HG03196 (cell line): Measurements from ENCODE around the gene ADGRG6.

Experiments
- ATAC-seq: cut with Tn5 transposase; IDR thresholded peaks from one replicate; pipeline ENCODE4 v1.9.1; 2021; ENCODE audit not compliant: unreplicated experiment

ADGRG6 gene

DNA sequence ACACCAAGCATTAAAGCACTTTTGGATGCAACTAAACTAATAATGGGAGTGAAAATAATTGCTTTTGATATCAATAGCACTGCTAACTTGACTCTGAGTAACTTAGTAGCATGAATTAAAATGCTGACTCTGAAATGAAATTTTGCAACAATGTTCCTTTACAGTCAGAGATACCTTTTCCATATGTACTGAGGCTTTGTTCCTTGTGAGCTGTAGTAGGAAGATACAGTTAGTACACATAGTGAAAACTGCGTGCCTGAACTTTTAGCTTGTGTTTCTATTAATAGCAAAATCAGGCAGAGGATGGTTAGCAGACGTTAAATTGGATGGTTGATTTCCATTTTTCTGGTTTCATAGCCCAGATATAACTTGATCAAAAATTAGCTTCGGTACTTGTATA lies 18.6 kb downstream of the ADGRG6 start:
- ATAC-seq, result no peak

GRCh38 chr6:142321451-142321850 lies 19.6 kb downstream of the ADGRG6 start:
- no peak for ATAC-seq

DNA sequence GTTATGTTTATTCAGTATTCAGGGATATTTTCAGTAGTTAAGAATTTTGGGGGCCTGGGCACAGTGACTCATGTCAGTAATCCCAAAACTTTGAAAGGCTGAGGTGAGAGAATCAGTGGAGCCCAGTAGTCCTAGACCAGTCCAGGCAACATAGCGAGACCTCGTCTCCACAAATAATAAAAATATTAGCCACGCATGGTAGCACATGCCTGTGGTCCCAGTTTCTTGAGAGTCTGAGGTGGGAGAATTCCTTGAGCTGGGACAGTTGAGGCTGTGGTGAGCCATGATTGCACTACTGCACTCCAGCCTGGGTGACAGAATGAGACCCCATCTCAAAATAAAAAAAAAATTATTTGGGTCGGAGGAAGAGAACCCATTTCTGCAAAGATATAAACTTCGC lies 20.3 kb downstream of the ADGRG6 start:
- no peak for ATAC-seq

GRCh38 chr6:142322504-142323198 lies 20.8 kb downstream of the ADGRG6 start:
- ATAC-seq, result no peak

DNA sequence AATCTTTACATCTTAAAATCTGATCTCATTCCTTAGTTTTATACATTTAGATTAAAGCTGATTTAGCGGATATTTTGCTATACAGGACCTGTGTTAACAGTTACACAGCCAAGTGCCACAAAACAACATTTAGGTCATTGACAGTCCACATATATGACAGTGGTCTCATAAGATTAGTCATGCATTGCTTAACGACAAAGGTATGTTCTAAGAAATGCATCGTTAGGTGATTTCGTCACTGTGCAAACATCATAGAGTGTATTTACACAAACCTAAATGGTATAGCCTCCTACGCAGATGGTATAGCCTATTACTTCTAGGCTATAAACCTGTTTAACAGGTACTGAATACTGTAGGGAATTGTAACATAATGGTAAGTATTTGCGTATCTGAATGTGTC lies 21.6 kb downstream of the ADGRG6 start:
- no peak for ATAC-seq

DNA sequence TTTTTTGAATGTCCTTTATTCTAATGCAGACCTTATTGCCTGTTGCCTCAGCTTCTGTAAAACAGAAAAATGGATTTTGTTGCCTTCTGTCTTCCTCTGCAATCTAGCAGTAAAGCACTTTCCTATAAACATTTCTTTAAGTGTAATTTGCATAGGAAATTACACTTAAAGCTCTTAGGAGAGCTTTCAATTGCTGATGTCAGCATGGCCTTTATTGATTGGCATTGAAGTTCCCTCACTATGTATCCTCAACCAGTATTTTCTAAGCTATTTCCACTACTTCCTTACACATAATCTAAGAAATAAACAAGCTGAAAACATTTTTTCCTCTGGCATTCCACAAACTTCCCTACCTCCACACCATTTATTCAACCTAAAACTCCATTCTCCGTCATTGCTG lies 22.3 kb downstream of the ADGRG6 start:
- no peak for ATAC-seq

DNA sequence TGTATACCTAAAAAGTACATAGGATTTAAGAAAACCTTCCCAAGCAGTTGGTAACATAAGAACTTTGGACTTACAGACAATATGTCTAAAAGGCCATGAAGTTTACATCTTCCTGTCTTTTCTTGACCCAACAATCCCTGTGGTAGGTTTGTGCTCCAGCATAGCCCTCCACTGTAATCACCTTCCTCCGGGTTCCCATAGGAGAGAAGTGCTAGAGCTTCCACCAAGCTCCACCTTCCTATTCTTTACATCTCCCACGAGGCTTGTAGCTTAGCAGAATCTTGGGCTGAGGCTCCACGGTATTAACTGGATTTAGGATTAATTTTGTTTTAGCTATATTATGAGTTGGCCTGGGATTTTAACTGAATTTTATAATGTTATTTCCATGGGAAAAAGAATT lies 23.3 kb downstream of the ADGRG6 start:
- no peak for ATAC-seq

DNA sequence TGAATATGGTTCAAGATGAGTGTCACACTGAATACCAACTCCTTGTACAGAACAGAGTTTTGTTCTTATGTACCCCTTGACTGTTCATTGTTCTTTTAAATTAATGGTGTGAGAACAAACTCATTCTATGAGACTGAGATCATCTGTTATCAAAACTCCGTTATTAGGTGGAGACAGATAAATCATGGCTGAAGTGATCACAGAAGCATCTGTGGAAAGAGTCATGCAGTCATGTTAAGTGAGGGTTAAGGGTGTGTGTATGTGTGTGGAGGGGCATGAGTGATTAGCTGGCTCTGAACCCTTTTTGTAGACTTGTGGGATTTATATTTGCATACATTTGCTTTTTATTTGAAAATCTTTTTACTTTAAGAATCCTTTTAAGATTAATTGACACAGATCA lies 24.7 kb downstream of the ADGRG6 start:
- ATAC-seq, result no peak

DNA sequence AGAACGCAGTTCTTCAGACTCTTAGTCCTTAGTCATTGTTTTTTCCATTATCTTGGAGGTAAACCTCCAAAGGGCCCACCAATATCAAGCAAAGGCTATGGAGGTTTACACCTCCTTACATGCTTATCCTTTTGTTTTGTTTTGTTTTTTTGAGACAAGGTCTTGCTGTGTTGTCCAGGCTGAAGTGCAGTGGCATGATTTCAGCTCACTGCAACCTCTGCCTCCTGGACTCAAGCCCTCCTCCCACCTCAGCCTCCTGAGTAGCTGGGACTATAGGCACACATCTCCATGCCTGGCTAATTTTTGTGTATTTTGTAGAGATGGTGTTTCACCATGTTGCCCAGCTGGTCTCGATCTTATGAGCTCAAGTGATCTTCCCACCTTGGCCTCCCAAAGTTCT lies 26.3 kb downstream of the ADGRG6 start:
- no peak for ATAC-seq

GRCh38 chr6:142329486-142330113 lies 27.8 kb downstream of the ADGRG6 start:
- ATAC-seq, result no peak

- ATAC-seq, result no peak
Measured at GRCh38 chr6:142331075-142331551, 29.3 kb downstream of the ADGRG6 start.

GRCh38 chr6:142331601-142332000 lies 29.8 kb downstream of the ADGRG6 start:
- ATAC-seq, result no peak

GRCh38 chr6:142332393-142333098 lies 30.7 kb downstream of the ADGRG6 start:
- no peak for ATAC-seq

GRCh38 chr6:142333431-142333830 lies 31.6 kb downstream of the ADGRG6 start:
- no peak for ATAC-seq

GRCh38 chr6:142334294-142334693 lies 32.5 kb downstream of the ADGRG6 start:
- no peak for ATAC-seq

- ATAC-seq, result no peak
Measured at GRCh38 chr6:142335415-142335814, 33.6 kb downstream of the ADGRG6 start.

GRCh38 chr6:142336183-142336582 lies 34.4 kb downstream of the ADGRG6 start:
- no peak for ATAC-seq

DNA sequence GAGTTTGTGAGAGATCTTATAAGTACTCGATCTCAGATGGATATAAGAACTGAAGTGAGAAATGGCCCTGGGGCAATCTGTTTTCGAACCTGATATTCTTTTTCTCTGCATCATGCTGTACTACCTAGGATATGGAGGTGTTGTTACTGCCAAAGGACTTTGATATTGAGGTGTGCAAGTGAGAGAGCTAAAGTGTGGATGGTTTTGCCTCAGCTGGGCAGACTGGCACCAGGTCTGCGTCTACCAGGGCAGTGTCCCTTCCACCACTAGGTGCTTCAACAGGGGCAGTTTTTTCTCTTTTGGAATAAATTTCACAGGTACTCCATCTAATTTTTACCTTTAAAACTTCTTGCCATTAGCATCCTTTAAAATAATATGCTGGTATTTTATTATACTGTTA lies 35.0 kb downstream of the ADGRG6 start:
- ATAC-seq, result no peak

DNA sequence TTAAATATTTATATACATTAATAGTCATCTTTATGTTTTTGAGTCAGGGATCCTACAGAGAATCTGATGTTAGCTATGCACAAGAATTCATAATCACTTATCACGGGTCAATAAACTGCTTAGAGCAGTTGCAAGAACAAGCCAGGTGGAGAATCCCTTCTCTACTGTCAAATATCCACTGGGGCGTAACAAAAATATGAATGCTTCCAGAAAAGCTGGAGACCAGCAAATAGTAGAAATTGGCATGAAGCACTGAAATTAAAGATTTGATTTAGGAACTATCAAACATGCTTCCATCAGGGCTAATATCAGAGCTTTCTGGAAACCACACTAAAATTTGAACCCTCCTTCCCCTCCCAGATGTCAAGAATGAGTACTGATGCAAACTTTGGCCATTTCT lies 37.3 kb downstream of the ADGRG6 start:
- ATAC-seq, result no peak

DNA sequence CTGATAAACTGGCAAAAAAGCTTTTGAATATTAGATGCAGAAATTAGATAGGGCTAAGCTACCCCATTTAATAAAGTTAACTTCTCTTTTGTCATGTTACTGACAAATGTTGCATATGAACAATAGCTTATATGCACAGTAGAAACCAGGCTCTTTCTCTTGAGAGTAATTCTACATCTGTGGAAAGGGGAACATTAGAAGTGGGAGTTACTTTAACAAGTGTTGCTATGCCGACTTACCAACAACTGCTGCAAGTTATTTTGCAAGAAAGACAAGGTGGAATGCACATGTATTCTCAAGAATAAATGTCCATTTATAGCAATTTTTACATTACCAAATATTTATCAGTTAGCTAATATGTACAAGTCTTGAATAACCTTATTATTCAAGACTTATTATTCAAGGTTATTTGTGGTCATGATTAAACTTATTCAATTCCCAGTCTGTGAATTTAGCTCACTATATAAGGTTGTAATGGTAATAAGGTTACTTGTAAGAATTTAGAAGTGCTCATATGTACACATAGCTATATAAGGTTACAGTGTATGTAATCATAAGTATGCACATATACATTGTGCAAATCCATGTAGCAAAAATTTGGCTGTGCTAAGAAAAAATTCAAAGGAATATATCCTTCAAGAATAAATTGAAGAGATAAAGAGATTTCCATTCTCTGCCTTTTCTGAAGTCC lies 38.3 kb downstream of the ADGRG6 start:
- ATAC-seq, result no peak

- ATAC-seq, result no peak
Measured at GRCh38 chr6:142341855-142342330, 40.1 kb downstream of the ADGRG6 start.
